GM12878 (cell line): ENCODE data around the gene DUSP22. TPM values are rescaled to one million over a fixed set of nuclear protein-coding genes. Genes with fewer than 3 reads are reported as not detected.
A peak's percentile ranks its signal among the peaks of the same experiment; 100 is the strongest.

Source experiments
- BCL11A ChIP-seq: IDR thresholded peaks from 2 replicates; pipeline ENCODE4 v1.6.1; 2011; ENCODE audit warnings: low read depth, low read length
- CEBPZ ChIP-seq: fragments of 150-350 bp; IDR thresholded peaks from 2 replicates; pipeline ENCODE4 v1.6.1; 2016; ENCODE audit warnings: low read depth, low read length
- CREM ChIP-seq: IDR thresholded peaks from 2 replicates; pipeline ENCODE4 v1.6.1; 2014; ENCODE audit warnings: antibody characterized with exemption, low read depth
- HDGF ChIP-seq: fragments of 450-650 bp; IDR thresholded peaks from 2 replicates; pipeline ENCODE4 v1.6.1; 2016; ENCODE audit warnings: antibody characterized with exemption
- JUND ChIP-seq: IDR thresholded peaks from 2 replicates; pipeline ENCODE4 v1.6.1; 2012; ENCODE audit warnings: low read depth, mild to moderate bottlenecking, low read length, improper control_type of control experiment, moderate library complexity
- MLLT1 ChIP-seq: fragments of 450-650 bp; IDR thresholded peaks from 2 replicates; pipeline ENCODE4 v1.6.1; 2016; ENCODE audit warnings: mild to moderate bottlenecking
- RBBP5 ChIP-seq: fragments of 200-600 bp; sonication (generic); conservative IDR thresholded peaks from 2 replicates; pipeline ENCODE4 v1.6.1; 2016
- REST ChIP-seq: IDR thresholded peaks from 2 replicates; pipeline ENCODE4 v1.6.1; 2012; ENCODE audit warnings: mild to moderate bottlenecking, low read depth, low read length
- SPI1 ChIP-seq: IDR thresholded peaks from 2 replicates; pipeline ENCODE4 v1.6.1; 2011; ENCODE audit warnings: low read depth, mild to moderate bottlenecking, low read length, moderate library complexity, borderline replicate concordance; ENCODE audit not compliant: insufficient read depth
- TCF7 ChIP-seq: IDR thresholded peaks from 2 replicates; pipeline ENCODE4 v1.6.1; 2014; ENCODE audit warnings: antibody characterized with exemption, borderline replicate concordance
- ZBTB4 ChIP-seq: fragments of 450-650 bp; formaldehyde crosslinking; IDR thresholded peaks from 2 replicates; pipeline ENCODE4 v1.4.0; 2022; ENCODE audit warnings: mild to moderate bottlenecking, moderate library complexity
- ZNF384 ChIP-seq: IDR thresholded peaks from 2 replicates; pipeline ENCODE4 v1.6.1; 2012; ENCODE audit warnings: low read depth, mild to moderate bottlenecking, low read length, improper control_type of control experiment, borderline replicate concordance
- polyA plus RNA-seq, 11 experiments: library from polyadenylated mRNA; depleted of rRNA in 4 of 11; unstranded in 6 of 11; stranded (reverse) in 5 of 11; fragments of >200 nt; fragmentation: Nextera tagmentation in 4 of 11; fragmentation: Illumina TruSeq in 1 of 11; extraction: Ambion mirVana in 4 of 11; extraction: Trizol in 1 of 11; gene quantifications; 1 replicate in 1 of 11; 2 replicates in 10 of 11; pipeline versions ENCODE4 v1.2.1 to v1.2.3, GENCODE V29; 2011 to 2016; ENCODE audit warnings: inconsistent platforms in 2 of 11, missing spikeins in 2 of 11, low read depth in 1 of 11
- total RNA-seq, 4 experiments: library from RNA; depleted of rRNA in 3 of 4; stranded (reverse); fragments of >200 nt in 3 of 4; fragmentation: Illumina TruSeq in 1 of 4; extraction: Trizol in 1 of 4; gene quantifications; 2 replicates each; pipeline versions ENCODE4 v1.2.1 to v1.2.3, GENCODE V29; 2013 to 2021

DUSP22 gene
- total and polyA plus RNA-seq, 10 of the 15 experiments (the other 5 are each of a cell fraction or from before 2014, with no cell fraction given), result 78.9 to 156 (median 107) TPM

GRCh38 chr6:286681-287488 is 5.4 kb upstream of the DUSP22 start (continued):
- TF ChIP-seq JUND (no peak), MLLT1 (0 out of 2 replicates have a peak, but pooled peaks have one; percentile 72), ZNF384 (0 out of 2 replicates have a peak, but pooled peaks have one; percentile 7), RBBP5 (no peak), ZBTB4 (CRISPR knock-in tag) (no peak), REST (no peak), TCF7 (no peak), CREM (no peak), CEBPZ (0 out of 2 replicates have a peak, but pooled peaks have one; percentile 6), BCL11A (0 out of 2 replicates have a peak, but pooled peaks have one; percentile 4), HDGF (0 out of 2 replicates have a peak, but pooled peaks have one; percentile 56), SPI1 (peak; percentile 46; the same call in 1 of the 2 replicates)
